OCI-LY7 (cell line): ENCODE data around the gene PIP5K1C.

ENCODE experiments used
- EZH2phosphoT487 ChIP-seq: fragments of 200-600 bp; sonication (generic); IDR thresholded peaks from 2 replicates; pipeline ENCODE4 v1.6.1; 2018; ENCODE audit warnings: low read depth, borderline replicate concordance, mild to moderate bottlenecking, mixed run types, antibody characterized with exemption, low read length, moderate library complexity, mixed read lengths
- TF ChIP-seq, protein P1 (sequence below): fragments of 200-600 bp; sonication (generic); conservative IDR thresholded peaks from 2 replicates; pipeline ENCODE4 v1.5.1; 2014; ENCODE audit warnings: mild to moderate bottlenecking, antibody characterized with exemption, low read length, moderate library complexity, mixed read lengths

DNA sequence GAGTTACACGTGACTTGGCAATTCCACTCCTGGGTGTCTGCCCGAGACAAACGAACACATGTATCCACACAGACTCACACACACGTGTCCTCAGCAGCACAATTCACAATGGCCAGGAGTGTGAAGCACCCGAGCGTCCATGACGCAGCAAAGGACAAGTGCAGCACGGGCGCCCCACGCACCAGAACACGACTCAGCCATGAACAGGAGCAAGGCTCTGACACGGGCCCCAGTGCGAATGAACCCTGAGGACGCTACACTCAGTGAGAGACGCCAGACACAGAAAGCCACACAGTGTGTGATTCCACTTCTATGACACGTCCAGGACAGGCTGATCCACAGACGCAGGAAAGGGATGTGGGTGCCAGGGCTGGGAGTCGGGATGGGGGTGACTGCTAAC lies 36.4 kb downstream of the PIP5K1C start:
- TF ChIP-seq, protein P1, sequence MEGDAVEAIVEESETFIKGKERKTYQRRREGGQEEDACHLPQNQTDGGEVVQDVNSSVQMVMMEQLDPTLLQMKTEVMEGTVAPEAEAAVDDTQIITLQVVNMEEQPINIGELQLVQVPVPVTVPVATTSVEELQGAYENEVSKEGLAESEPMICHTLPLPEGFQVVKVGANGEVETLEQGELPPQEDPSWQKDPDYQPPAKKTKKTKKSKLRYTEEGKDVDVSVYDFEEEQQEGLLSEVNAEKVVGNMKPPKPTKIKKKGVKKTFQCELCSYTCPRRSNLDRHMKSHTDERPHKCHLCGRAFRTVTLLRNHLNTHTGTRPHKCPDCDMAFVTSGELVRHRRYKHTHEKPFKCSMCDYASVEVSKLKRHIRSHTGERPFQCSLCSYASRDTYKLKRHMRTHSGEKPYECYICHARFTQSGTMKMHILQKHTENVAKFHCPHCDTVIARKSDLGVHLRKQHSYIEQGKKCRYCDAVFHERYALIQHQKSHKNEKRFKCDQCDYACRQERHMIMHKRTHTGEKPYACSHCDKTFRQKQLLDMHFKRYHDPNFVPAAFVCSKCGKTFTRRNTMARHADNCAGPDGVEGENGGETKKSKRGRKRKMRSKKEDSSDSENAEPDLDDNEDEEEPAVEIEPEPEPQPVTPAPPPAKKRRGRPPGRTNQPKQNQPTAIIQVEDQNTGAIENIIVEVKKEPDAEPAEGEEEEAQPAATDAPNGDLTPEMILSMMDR = no peak
- TF ChIP-seq EZH2phosphoT487 = no peak
